ENCODE data around the gene NFIC.

Gene NFIC

DNA sequence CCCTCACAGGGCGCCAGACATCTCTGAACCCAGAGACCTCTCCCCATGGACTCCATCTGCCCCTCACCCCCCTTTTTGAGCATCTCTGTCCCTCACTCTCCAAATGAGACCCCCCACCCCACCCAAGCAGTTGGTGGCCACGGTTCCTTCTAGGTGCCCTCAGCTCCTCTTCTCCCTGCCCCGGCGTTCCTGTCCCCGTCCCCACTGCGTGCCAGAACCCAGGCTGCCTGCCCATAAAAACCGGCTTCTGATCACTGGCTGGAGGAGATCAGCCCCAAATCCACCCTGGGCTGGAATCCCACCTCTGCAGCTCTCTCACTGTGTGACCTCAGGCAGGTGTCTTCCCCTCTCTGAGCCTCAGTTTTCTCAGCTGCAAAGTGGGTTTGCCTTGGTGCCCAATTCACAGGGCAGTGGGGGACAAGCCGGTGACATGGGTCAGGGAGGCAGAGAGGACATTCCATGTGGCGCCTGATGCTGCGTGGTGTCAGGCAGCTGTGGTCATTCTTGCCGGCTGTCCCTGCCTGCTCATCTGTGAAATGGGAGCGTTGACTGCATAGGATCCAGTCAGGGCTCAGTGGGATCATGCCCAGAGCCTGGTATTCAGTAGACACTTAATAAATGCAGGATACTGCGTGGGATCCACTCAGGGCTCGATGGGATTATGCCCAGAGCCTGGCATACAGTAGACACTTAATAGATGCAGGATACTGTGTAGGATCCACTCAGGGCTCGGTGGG lies 88.4 kb downstream of the NFIC start:
- DNase-seq: no peak

DNA sequence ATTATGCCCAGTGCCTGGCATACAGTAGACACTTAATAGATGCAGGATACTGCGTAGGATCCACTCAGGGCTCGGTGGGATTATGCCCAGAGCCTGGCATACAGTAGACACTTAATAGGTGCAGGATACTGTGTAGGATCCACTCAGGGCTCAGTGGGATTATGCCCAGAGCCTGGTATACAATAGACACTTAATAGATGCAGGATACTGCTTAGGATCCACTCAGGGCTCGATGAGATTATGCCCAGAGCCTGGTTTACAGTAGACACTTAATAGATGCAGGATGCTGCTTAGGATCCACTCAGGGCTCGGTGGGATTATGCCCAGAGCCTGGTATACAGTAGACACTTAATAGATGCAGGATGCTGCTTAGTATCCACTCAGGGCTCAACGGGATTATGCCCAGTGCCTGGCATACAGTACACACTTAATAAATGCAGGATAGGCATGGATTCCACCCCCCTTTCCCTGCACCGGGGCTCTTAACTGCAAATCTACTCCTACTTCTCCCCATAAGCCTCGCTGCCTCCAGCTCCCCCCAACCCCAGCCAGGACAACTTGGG lies 89.1 kb downstream of the NFIC start:
- no peak for DNase-seq

DNA sequence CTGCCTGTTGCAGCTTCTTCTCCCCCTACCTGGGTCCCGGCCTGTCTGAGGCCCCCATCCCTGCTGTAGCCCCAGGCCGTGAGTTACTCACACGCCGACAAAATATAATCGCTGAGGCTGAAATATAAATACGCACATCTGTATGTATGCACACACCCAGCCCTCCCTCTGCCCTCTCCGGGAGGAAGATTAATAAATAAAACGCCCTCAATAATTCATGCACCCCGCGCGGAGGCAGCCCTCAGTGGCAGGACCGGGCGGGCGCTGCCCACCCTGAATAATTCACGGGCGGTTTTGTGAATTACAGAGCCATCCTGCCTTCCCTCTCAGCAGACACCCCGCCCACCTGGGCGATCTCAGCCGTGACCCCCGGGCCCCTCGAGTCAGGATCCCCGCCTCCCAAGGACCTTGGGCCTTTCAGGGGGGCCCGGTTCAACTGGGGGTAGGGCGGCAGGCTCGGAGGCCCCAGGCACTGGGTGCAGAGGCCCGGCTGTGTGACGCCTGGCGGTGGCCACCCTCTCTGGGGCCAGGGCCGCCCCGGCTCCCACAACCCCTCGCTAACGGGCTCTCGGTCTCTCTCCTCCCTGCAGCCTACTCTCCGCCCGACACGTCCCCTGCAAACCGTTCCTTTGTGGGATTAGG lies 89.7 kb downstream of the NFIC start:
- no peak for DNase-seq

DNA sequence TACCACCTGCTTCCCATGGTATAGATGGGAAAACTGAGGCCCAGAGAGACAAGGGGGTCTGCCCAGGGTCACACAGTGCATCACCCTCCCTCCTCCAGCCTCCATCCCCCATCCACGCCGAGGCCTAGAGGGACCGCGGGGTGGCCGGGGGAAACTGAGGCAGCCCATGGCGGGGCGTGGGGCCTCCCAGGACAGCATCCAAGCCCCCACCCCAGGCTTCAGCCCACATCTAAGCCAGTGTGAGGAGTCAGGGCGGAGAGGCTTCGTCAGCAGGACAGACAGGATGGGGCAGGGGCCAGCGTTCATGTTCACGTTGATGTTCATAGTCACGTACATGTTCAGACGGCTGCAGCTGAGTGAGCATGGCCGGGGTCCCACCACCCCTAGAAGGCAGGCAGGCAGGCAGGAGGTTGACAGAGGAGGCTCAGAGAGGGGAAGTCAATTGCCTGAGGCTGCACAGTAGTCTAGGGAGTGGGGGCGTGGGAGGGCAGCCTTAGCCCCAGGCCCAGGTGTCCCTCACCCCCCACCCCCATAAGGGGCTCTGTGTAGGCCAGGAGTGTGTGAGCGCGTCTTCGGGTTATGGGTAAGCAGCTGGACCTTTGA lies 90.6 kb downstream of the NFIC start:
- no peak for DNase-seq

DNA sequence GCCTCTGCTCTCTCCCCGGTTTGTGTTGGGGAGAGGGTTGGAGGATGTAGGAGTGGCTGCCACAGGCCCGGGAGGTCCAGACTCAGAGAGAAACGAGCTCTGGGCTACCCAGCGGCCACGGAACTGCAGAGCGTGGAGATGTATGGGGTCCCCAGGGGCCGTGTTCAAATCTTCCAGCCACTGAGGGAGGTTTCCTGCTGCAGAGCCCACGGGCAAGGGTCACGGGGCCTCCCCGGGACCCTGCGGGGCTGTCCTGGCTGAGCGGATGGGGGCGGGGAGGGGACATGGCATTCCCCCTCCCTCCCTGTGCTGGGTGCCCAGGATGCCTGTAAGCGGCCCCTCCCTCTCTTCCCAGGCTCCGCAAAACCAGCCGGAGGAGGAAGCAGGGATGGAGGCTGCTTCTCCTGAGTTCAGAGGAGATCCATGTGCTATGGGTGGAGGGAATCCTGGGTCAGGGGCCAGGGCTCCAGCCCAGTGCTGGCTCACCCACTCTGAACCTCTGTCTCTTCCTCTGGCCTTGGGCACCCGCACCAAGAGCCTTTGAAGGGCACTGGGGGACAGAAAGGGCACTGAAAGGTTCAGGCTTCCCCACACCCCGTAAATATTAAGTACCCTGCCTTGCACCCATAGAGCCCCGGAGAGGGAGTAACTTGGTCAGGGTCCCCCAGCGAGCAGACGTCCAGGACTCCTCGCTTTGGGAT lies 91.3 kb downstream of the NFIC start:
- no peak for DNase-seq

DNA sequence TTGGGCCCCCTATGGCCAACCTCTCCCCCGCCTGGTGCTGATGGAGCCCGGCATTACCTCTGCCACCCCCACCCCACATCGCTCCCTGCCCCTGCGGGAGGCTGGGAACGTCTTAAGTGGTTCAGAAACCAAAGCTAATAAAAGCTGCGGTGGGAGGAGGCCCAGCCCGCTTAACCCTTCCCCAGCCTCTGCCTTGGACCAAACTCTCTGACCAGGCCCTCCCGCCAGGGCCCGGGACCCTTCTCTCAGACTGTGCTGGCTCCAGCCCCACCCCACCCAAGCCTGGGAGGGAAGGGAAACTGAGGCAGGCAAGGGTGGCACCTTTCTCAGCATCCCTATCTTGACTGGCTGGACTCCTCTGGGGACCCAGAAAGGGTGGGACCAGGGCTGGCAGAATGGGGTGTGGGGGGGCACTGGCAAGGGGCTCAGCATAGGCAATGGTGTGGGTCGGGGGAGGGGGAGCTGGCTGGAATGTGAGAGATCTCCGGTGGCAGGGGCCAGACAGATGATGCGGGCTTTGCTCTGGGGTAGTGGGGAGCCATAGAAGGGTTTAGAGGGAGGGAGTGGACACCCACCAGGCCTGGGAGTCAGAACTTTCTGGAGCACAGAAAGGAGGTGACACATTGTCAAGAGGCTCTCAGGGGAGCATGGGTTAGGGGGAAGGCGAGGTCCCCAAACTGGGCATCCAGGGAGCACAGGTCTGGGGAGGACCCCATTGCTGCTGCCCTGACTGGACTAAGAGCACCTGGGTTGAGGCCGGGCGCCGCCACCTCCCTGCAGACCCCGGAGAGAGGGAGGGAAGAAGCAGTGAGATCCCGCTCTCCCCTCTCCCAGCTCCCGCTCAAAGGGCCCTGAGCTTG lies 92.1 kb downstream of the NFIC start:
- DNase-seq: no peak

DNA sequence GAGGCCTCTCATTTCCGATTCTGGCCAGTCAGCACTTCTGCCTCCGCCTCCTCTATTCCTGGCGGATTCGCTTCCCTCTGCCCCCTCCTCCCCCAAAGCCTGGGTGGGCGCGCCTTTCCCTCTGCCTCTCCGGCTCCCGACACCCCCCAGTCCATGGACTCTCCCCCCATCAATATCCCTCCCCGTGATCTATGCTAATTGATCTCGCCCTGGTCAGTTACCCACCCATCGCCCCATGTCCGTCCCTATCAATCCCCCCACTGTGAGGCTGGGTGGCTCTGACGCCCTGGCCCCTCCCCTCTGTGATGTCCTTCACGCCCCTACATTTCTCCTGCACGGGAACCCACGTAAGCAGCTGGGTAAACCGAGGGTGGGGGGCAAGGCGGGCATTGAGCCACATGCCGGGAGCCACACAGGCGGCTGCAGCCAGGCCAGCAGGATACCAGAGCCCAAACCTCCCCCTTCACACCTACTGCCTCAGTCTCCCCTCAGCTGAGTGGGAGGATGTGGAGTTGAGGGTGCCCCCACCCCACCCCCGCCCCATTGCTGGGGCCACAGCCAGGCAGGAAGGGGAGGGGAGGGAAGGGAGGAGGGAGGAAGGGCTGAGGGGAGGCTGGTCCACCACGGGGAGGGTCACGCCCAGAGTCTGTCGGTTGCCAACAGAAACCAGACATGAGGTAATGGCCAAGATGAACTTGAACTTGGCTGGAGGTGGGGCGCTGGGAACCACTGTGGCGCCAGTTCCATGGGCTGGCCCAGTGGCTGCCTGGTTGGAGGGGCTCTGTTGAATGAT lies 92.9 kb downstream of the NFIC start:
- peak in 1 of 5 experiments; percentile 14 for DNase-seq

DNA sequence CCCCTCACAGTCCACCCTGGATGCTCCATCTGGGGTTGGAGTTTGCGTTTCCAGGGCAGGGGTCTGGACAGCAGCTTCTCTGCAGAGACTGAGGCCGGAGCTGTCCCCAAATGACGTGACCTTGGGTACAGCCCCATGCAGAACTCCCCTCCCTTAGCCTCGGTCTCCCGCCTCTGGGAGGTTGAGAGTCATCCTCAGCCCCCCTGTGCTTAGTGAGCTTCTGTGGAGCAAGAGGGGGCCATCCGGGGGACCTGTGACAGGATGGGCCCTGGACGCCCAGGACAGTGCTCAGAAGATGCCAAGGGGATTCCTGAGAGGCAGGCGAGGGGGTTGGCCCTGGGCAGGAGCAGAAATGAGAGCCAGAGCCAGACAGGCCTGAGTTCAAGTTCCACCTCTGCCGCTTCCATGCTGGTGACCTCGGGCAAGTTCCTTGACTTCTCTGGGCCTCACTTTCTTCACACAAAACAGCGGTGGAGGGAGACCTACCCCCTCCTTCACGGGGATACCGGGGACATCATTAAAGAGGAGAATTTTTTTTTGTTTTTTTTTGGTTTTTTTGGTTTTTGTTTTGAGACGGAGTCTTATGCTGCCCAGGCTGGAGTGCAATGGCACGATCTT lies 93.7 kb downstream of the NFIC start:
- DNase-seq: no peak

DNA sequence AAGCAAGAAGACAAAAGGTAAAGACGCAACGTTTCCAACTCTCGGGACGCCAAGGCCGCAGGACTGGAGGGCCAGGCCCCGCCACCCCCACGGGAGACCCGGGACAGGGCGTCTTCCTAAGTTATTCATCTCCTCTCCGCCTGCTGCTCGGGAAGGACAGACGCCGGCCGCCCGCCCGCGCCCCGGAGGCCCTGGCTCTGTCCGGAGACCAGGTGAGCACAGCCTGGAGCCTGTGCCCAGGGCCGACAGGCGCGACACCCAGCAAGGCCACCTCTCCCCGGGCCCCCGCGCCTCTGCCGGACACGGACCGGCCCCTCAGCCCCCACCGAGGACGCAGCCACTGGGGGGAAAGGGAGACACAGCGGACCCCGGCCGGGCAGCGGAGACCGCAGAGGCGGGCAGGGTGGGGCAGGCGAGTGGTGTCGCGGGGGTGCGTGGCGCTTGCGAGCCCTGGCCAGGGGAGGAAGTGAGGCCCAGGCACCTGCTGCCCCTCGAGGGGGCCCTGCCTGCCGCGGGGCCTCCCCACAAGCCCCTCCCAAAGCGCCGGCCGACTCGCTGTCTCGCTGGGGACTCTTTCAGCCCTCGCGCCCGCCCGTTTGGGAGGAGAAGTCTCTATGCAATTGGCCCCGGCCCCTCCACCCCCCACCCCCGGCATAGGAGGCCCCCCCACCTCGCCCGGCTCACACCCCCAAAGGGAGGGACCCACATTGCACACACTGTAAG lies 96.8 kb downstream of the NFIC start:
- no peak for DNase-seq

DNA sequence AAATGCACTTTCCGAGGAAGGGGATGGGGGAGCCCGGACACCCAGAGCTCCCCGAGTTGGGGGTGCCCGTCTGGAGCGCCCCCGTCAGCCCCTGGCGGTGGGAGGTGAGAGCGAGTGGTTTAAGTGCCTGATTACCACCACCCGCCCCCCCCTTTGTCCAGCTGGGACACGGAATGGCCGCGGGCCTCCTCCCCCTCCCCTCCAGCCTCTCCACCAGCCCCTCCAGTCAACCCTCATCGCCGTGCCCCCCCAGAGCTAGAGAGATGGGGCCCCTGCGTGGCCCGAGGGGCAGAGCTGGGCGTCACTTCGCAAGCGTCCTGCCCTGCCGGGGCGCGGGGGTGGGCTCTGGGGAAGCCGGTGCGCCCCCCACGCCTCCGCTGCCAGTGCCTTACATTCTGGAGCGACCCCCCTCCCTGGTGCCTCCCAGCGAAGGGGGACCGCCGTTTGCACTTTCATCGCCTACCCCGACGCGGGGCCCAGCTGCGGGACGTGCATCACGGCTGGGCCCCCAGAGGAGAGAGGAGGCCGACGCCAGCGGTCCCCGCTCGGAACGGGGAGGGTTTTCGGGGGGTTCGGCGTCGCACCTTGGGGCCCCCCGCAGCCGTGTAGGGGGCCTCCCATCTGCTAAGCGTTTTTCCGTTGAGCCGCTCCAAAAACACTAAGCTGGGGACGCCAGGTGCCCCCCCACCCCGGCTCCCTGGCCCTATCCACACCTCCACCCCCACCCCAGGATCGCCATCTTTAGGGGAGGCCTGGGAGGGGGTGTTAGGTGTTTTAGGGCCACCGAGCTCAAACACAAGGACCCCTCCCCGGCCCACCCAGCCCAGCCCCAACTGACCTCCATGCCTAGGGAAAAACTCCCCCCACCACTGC lies 97.6 kb downstream of the NFIC start:
- DNase-seq: no peak

DNA sequence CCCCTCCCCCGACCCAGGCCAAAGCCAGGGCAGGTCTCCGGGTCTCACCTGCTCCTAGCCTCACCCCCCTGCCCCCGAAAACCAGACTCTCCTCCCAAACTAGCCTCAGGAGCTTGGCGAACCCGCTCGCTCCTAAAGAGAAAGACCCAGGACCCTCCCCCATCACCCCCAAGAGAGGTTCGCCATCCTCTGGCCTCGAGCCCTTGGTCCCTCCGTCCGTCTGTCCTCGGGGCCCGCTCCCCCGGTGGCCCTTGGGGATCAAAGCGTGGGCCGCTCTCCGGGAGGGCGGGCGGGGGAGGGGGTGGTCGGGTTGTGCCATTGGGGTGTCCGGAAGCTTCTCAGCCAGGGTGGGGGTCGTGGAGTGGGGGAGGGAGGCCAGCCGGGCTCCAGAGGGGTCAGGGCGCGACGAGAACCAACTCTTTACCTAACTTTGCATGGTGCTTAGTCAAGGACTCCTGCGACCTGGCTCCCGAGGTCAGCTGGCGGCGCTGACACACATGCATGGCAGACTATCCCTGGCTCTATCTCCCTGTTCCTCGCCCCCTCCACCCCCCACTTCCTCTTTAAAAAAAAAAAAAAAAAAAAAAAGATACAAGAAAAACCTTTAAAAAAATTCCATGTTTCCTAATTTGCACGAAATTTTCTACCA lies 98.3 kb downstream of the NFIC start:
- DNase-seq: no peak

DNA sequence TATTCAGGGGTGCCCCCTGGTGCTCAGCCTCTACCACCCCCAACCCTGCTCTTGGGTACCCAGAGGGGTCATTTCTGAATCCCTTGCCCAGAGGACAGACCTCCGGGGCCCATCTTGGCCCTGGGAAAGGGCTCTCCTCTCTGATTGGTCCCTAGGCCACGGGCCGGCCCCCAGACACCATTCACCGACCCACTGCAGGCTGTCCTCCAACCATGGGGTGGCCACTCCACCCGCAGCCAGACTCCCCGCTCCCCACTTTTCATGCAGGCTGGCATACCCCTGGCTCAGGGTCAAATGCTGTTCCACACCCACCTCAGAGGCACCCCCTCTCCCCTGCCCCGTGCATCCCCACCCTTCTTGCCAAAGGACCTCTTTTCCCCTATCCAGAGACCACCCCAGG lies 99.2 kb downstream of the NFIC start:
- DNase-seq: no peak

DNA sequence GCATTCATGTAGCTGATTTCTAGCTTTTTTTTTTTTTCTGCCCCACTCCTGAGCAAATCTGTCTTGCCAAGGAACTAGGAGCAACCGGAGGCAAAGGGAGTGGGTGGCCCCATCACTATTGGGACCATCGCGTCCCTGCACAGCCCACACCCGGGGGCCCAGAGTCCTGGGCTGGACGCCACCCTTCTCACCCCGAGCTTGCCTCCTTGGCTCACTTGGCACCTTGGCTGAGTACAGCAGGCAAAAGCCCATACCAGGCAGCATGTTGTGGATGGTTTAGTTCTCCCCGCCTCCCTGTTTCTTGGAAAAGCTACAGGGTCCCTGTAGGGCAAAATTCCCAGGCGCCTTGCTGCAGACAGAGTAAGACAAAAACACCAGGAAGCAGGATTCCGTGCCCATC lies 100.3 kb downstream of the NFIC start:
- DNase-seq: no peak

DNA sequence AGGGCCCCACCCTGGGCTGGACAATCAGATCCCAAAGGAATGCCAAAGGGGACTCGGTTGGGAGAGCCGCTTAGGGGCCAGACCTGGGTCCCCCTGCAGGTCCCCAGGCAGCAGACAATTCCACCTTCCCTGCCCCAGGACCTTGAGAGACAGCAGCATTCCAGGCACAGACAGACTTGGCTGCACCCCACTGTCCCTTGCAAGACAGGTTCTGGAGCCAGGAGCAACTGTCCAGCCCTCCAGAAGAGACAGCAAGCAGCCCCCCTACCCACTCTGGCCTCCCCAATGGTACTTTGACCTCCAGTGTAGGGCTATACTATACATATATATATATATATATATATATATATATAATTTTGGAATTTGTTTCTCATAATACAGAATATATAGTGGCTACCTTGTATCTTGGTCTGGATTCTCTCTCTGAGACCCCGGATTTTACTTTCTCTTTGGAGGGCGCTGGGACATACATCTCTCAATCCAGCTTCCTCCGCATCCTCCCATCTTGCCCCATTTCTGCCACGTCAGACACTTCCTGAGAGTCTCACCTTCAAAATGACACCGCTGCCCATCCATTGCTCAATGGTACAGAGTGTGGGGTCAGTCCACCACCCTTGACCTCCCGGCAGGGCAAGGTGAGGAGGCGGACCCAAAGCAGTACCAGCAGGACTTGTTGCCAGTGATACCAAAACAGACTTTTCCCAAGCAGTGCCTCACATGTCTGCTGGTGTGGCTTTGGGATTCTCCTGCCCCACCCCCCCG lies 101.2 kb downstream of the NFIC start:
- no peak for DNase-seq

DNA sequence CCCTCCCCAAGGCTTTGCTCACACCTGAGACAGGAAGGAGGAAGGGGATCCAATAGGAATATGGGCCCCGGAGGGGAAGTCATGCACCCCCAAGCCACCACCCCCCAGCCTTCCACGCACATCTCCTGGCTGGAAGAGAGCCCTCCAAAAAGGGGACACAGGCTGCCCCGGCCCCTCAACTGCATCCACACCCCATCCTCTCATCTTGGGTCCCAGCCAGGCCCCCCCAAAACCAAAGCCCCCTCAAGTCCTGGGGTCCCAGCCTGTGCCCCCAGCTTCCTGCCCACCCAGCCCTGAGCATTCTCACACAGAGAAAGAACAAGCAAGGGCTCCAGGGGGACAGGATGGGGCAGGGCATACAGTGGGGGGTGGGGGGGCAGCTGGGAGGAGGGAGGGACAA lies 101.8 kb downstream of the NFIC start:
- DNase-seq: no peak

DNA sequence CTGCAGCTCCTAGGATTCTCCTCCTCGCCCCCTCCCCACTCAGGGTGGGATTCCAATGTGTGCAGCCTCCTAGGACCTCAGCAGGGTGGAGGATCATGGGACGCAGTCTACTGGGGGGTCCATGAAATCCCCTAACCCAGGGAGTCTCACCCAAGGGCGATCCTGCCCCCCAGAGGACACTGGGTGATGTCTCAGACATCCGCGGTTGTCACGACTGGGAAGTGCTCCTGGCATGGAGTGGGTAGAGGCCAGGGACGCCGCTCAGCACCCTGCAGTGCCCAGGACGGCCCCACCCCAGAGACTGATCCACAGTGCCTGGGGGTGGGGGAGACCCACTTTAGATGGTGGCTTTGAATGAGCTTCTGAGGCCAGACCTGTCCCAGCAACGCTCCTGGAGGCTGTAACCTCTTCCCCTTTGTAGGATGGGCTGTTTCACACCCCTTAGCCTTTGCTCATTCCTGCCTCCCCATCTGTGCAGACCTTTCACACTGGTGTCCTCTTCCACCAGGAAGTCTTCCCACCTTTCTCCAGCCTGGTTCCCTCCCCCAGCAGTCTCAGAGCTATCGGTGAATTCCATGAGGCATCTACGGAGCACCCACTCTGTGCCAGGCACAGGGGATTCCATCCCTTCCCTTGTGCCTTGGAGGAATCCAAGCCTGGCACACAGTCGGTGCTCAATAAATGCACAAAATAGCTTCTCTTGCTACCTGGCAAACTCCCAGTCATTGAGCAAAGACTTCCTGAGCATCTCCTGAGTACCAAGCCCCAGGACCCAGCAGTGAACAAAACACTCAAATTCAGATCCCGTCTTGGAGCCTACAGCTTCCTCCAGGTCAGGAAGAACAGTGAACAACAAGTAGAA lies 103.5 kb downstream of the NFIC start:
- no peak for DNase-seq
